ENCODE measurements around the gene SLC38A3. TPM values are rescaled to one million over a fixed set of nuclear protein-coding genes. Genes with fewer than 3 reads are reported as not detected.
"Not testable (repeated sequence)": the region's sequence is repeated elsewhere in the genome, so short reads cannot be mapped to it uniquely, and the experiment has no call there.

SLC38A3 gene
- total RNA-seq, 1 experiment from 2014 or later = not detected

GRCh38 chr3:50203809-50204803 lies 965 bp upstream of the SLC38A3 start:
- Histone ChIP-seq H3K27ac (no peak overlapping the region), H3K27me3 (replicated peaks) (peaks cover 27% of the 10 kb centered on the region), H3K4me3 (no peak overlapping the region), H3K36me3 (no peaks in the 10 kb centered on the region), H3K9me3 (replicated peaks) (no peaks in the 10 kb centered on the region), H3K4me1 (replicated peaks) (no peaks in the 10 kb centered on the region)
- DNase-seq (ENCODE audit: low read depth in 1 of 2, low spot score in 2 of 2) = no peak

GRCh38 chr3:50205413-50206276 lies 574 bp downstream of the SLC38A3 start:
- no peak overlapping the region for H3K4me3 ChIP-seq
- no peaks in the 10 kb centered on the region for H3K4me1 ChIP-seq (replicated peaks)
- DNase-seq (ENCODE audit: low read depth in 1 of 2, low spot score in 2 of 2) = no peak
- H3K27ac ChIP-seq = no peak overlapping the region
- H3K27me3 ChIP-seq (replicated peaks) = peaks cover 20% of the 10 kb centered on the region
- no peaks in the 10 kb centered on the region for H3K9me3 ChIP-seq (replicated peaks)
- no peaks in the 10 kb centered on the region for H3K36me3 ChIP-seq

- no peak overlapping the region for H3K4me3 ChIP-seq
- no peaks in the 10 kb centered on the region for H3K9me3 ChIP-seq (replicated peaks)
- DNase-seq (ENCODE audit: low read depth in 1 of 2, low spot score in 2 of 2) = no peak
- no peaks in the 10 kb centered on the region for H3K4me1 ChIP-seq (replicated peaks)
- H3K36me3 ChIP-seq = no peaks in the 10 kb centered on the region
- H3K27ac ChIP-seq = no peak overlapping the region
- peaks cover 20% of the 10 kb centered on the region for H3K27me3 ChIP-seq (replicated peaks)
Measured at GRCh38 chr3:50207359-50208042, 2.4 kb downstream of the SLC38A3 start.

GRCh38 chr3:50208677-50209344 lies 3.7 kb downstream of the SLC38A3 start:
- Histone ChIP-seq H3K4me1 (replicated peaks) (no peaks in the 10 kb centered on the region), H3K27ac (no peak overlapping the region), H3K9me3 (replicated peaks) (no peaks in the 10 kb centered on the region), H3K27me3 (replicated peaks) (peaks cover 20% of the 10 kb centered on the region), H3K36me3 (no peaks in the 10 kb centered on the region), H3K4me3 (no peak overlapping the region)
- DNase-seq (ENCODE audit: low read depth in 1 of 2, low spot score in 2 of 2) = no peak

- Histone ChIP-seq H3K4me3 (no peak overlapping the region), H3K36me3 (no peaks in the 10 kb centered on the region), H3K27ac (no peak overlapping the region), H3K27me3 (replicated peaks) (peaks cover 11% of the 10 kb centered on the region), H3K9me3 (replicated peaks) (no peaks in the 10 kb centered on the region), H3K4me1 (replicated peaks) (no peaks in the 10 kb centered on the region)
- no peak for DNase-seq (ENCODE audit: low read depth in 1 of 2, low spot score in 2 of 2)
Measured at GRCh38 chr3:50210176-50210509, 5.1 kb downstream of the SLC38A3 start.

- no peaks in the 10 kb centered on the region for H3K36me3 ChIP-seq
- H3K27me3 ChIP-seq (replicated peaks) = peaks cover 5% of the 10 kb centered on the region
- H3K4me3 ChIP-seq = no peak overlapping the region
- H3K9me3 ChIP-seq (replicated peaks) = no peaks in the 10 kb centered on the region
- no peaks in the 10 kb centered on the region for H3K4me1 ChIP-seq (replicated peaks)
- no peak for DNase-seq (ENCODE audit: low read depth in 1 of 2, low spot score in 2 of 2)
- H3K27ac ChIP-seq = no peak overlapping the region
Measured at GRCh38 chr3:50210510-50211367, 5.7 kb downstream of the SLC38A3 start.

GRCh38 chr3:50211368-50211717 lies 6.3 kb downstream of the SLC38A3 start:
- not testable (repeated sequence) for H3K9me3 ChIP-seq (replicated peaks); H3K27ac ChIP-seq; H3K36me3 ChIP-seq; H3K27me3 ChIP-seq (replicated peaks); DNase-seq (ENCODE audit: low read depth in 1 of 2, low spot score in 2 of 2); H3K4me3 ChIP-seq; H3K4me1 ChIP-seq (replicated peaks)

- Histone ChIP-seq H3K4me3 (no peak overlapping the region), H3K27me3 (replicated peaks) (no peaks in the 10 kb centered on the region), H3K27ac (no peak overlapping the region), H3K9me3 (replicated peaks) (no peaks in the 10 kb centered on the region), H3K36me3 (no peaks in the 10 kb centered on the region), H3K4me1 (replicated peaks) (no peaks in the 10 kb centered on the region)
- no peak for DNase-seq (ENCODE audit: low read depth in 1 of 2, low spot score in 2 of 2)
Measured at GRCh38 chr3:50211930-50212329, 6.9 kb downstream of the SLC38A3 start.

- no peaks in the 10 kb centered on the region for H3K4me1 ChIP-seq (replicated peaks)
- no peaks in the 10 kb centered on the region for H3K9me3 ChIP-seq (replicated peaks)
- no peak overlapping the region for H3K4me3 ChIP-seq
- no peak overlapping the region for H3K27ac ChIP-seq
- DNase-seq (ENCODE audit: low read depth in 1 of 2, low spot score in 2 of 2) = no peak
- no peaks in the 10 kb centered on the region for H3K36me3 ChIP-seq
- H3K27me3 ChIP-seq (replicated peaks) = no peaks in the 10 kb centered on the region
Measured at GRCh38 chr3:50212502-50212901, 7.4 kb downstream of the SLC38A3 start.

- H3K36me3 ChIP-seq = no peaks in the 10 kb centered on the region
- no peak for DNase-seq (ENCODE audit: low read depth in 1 of 2, low spot score in 2 of 2)
- H3K9me3 ChIP-seq (replicated peaks) = no peaks in the 10 kb centered on the region
- no peaks in the 10 kb centered on the region for H3K27me3 ChIP-seq (replicated peaks)
- no peak overlapping the region for H3K27ac ChIP-seq
- H3K4me3 ChIP-seq = no peak overlapping the region
- H3K4me1 ChIP-seq (replicated peaks) = no peaks in the 10 kb centered on the region
Measured at GRCh38 chr3:50212971-50213370, 7.9 kb downstream of the SLC38A3 start.

GRCh38 chr3:50213373-50213772 lies 8.3 kb downstream of the SLC38A3 start:
- no peaks in the 10 kb centered on the region for H3K9me3 ChIP-seq (replicated peaks)
- DNase-seq (ENCODE audit: low read depth in 1 of 2, low spot score in 2 of 2) = no peak
- H3K4me1 ChIP-seq (replicated peaks) = no peaks in the 10 kb centered on the region
- H3K36me3 ChIP-seq = no peaks in the 10 kb centered on the region
- no peaks in the 10 kb centered on the region for H3K27me3 ChIP-seq (replicated peaks)
- no peak overlapping the region for H3K4me3 ChIP-seq
- no peak overlapping the region for H3K27ac ChIP-seq

- Histone ChIP-seq H3K36me3 (no peaks in the 10 kb centered on the region), H3K27me3 (replicated peaks) (no peaks in the 10 kb centered on the region), H3K27ac (no peak overlapping the region), H3K9me3 (replicated peaks) (no peaks in the 10 kb centered on the region), H3K4me3 (no peak overlapping the region), H3K4me1 (replicated peaks) (no peaks in the 10 kb centered on the region)
- DNase-seq (ENCODE audit: low read depth in 1 of 2, low spot score in 2 of 2) = no peak
Measured at GRCh38 chr3:50214824-50215223, 9.8 kb downstream of the SLC38A3 start.

GRCh38 chr3:50215529-50215928 lies 10.5 kb downstream of the SLC38A3 start:
- H3K4me1 ChIP-seq (replicated peaks) = no peaks in the 10 kb centered on the region
- no peaks in the 10 kb centered on the region for H3K9me3 ChIP-seq (replicated peaks)
- no peak overlapping the region for H3K4me3 ChIP-seq
- H3K36me3 ChIP-seq = no peaks in the 10 kb centered on the region
- H3K27me3 ChIP-seq (replicated peaks) = no peaks in the 10 kb centered on the region
- H3K27ac ChIP-seq = no peak overlapping the region
- DNase-seq (ENCODE audit: low read depth in 1 of 2, low spot score in 2 of 2) = no peak
